Ectodermal cell (in vitro differentiated cells): Measurements from ENCODE around the gene ZBTB14.

Experiments used
- H3K27ac ChIP-seq: 2 replicates; pipeline ENCODE4 v1.7.0; 2013; ENCODE audit warnings: mild to moderate bottlenecking, low read depth, low read length; ENCODE audit not compliant: insufficient read depth, poor library complexity, severe bottlenecking
- H3K27me3 ChIP-seq: 2 replicates; pipeline ENCODE4 v1.7.0; 2013; ENCODE audit warnings: mild to moderate bottlenecking, low read length; ENCODE audit not compliant: insufficient read depth, control insufficient read depth, poor library complexity, severe bottlenecking
- H3K36me3 ChIP-seq: one replicate; pipeline ENCODE4 v1.7.0; 2013; ENCODE audit warnings: low read length; ENCODE audit not compliant: control insufficient read depth, insufficient read depth
- H3K4me1 ChIP-seq: one replicate; pipeline ENCODE4 v1.7.0; 2013; ENCODE audit warnings: low read length; ENCODE audit not compliant: control insufficient read depth, insufficient read depth
- H3K4me3 ChIP-seq: 2 replicates; pipeline ENCODE4 v1.7.0; 2013; ENCODE audit warnings: low read depth, low read length, control low read depth; ENCODE audit not compliant: insufficient read depth
- H3K9me3 ChIP-seq: 2 replicates; pipeline ENCODE4 v1.7.0; 2013; ENCODE audit warnings: mild to moderate bottlenecking, low read length, moderate library complexity; ENCODE audit not compliant: control insufficient read depth
- WGBS, 2 experiments: methylation state at CpG; one replicate each; pipeline ENCODE4 v1.1.7; 2013; ENCODE audit warnings: missing lambda C conversion rate in 2 of 2; 5-methylcytosine and 5-hydroxymethylcytosine counted together

ZBTB14 gene

GRCh38 chr18:5288517-5288935 is 7.0 kb downstream of the ZBTB14 start:
- Histone ChIP-seq H3K27ac (no peak overlapping the region), H3K36me3 (peaks cover 7% of the 10 kb centered on the region), H3K4me3 (no peak overlapping the region), H3K9me3 (no peaks in the 10 kb centered on the region), H3K27me3 (no peaks in the 10 kb centered on the region), H3K4me1 (no peaks in the 10 kb centered on the region)
- WGBS, 2 experiments = 49 to 69% methylated on average over 2 of the region's 2 CpGs

DNA sequence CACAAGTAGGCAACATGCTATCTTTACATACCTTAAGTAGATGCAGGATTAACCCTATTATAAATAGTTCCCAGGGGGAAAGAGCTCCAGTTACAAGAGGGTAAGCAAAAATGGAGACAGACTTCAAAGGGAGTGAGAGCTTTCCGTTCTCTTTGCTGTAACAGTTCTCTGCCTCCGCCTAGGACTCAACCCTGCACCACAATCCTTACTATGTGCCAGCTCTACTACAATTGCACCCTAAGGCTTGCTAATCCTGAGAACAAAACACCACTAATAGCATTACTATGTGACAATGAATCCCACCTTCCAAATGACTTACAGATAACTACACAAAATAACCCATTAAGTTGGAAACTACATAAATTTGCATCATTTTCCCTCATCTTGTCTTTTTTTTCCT is 7.7 kb downstream of the ZBTB14 start:
- H3K4me1 ChIP-seq = no peaks in the 10 kb centered on the region
- 18 to 25% methylated on average over 2 of the region's 2 CpGs for WGBS, 2 experiments
- H3K4me3 ChIP-seq = no peak overlapping the region
- no peaks in the 10 kb centered on the region for H3K9me3 ChIP-seq
- H3K27ac ChIP-seq = peak overlapping the region; percentile 1
- H3K36me3 ChIP-seq = peaks cover 7% of the 10 kb centered on the region
- no peaks in the 10 kb centered on the region for H3K27me3 ChIP-seq

- peaks cover 7% of the 10 kb centered on the region for H3K36me3 ChIP-seq
- H3K9me3 ChIP-seq = no peaks in the 10 kb centered on the region
- no peaks in the 10 kb centered on the region for H3K4me1 ChIP-seq
- no peak overlapping the region for H3K27ac ChIP-seq
- H3K4me3 ChIP-seq = no peak overlapping the region
- no peaks in the 10 kb centered on the region for H3K27me3 ChIP-seq
Observed at GRCh38 chr18:5286525-5286924, 9.0 kb downstream of the ZBTB14 start.

DNA sequence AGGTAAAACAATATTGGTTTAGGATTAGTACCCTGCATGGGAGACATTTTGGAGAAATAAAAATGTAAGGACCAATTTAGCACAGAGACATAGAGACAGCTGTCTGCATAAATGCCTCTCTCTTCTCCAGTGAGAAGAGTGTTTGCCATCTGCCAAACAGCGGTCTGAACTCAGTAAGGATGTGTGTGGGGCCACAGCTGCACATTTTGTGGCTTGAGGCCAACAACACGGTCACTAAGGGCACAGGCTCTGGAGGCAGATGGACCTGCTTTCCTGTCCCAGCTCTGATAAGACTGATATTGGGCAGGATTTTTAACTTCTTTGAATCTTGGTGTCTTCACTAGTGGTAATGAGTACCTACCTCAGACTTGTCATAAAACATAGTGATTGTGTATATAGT is 10.2 kb downstream of the ZBTB14 start:
- Histone ChIP-seq H3K27ac (no peak overlapping the region), H3K4me3 (no peak overlapping the region)
- 94 to 96% methylated on average over 2 of the region's 2 CpGs for WGBS, 2 experiments

DNA sequence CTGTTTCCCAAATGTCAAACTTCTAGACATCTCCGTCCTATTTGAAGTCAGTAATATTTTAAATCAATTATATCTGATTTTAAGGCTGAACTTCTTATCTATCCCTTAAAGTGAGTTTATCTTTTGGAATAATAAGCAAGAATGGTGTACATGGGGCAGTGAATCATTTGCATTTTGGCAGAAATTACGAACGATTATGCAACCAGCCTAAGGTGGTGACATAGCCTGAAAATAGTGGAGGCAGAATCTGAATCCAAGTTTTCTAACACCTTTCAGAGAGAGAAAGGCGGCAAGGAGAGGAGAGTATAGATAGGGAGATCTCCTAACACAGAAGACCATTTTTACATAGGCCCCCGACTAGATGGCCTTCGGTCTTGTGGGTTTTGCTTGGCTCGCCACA is 10.7 kb downstream of the ZBTB14 start:
- WGBS, 2 experiments = 82 to 86% methylated on average over 6 to 7 of the region's 7 CpGs
- no peak overlapping the region for H3K4me3 ChIP-seq
- no peaks in the 10 kb centered on the region for H3K27me3 ChIP-seq
- no peaks in the 10 kb centered on the region for H3K9me3 ChIP-seq
- H3K36me3 ChIP-seq = no peaks in the 10 kb centered on the region
- no peak overlapping the region for H3K27ac ChIP-seq
- no peaks in the 10 kb centered on the region for H3K4me1 ChIP-seq

More for the DNA sequence above, 10.2 kb downstream of the ZBTB14 start:
- Histone ChIP-seq H3K36me3 (no peaks in the 10 kb centered on the region), H3K4me1 (no peaks in the 10 kb centered on the region), H3K27me3 (no peaks in the 10 kb centered on the region), H3K9me3 (no peaks in the 10 kb centered on the region)

DNA sequence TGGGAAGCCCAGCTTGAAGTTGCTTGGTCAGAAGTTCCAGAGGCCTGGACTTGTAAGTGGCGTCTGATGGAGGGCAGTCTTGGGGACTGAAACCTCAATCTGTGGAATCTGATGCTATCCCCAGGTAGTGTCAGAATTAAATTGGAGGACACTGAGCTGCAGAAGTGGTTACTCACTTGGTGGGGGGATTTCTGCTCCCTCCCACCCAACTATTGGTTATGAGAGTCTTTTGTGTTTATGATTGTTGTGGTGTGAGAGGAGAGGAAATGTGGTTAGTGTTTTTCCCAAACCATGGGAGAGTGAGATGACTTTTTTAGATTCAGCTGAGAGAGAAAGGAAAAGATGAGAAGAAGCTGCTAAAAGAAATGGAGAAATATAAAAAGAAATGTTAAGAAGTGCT is 12.8 kb downstream of the ZBTB14 start:
- Histone ChIP-seq H3K27me3 (peaks cover 2% of the 10 kb centered on the region), H3K4me1 (no peaks in the 10 kb centered on the region), H3K9me3 (no peaks in the 10 kb centered on the region), H3K27ac (no peak overlapping the region), H3K36me3 (no peaks in the 10 kb centered on the region), H3K4me3 (no peak overlapping the region)
- 91 to 96% methylated on average over 1 of the region's 1 CpG for WGBS, 2 experiments

DNA sequence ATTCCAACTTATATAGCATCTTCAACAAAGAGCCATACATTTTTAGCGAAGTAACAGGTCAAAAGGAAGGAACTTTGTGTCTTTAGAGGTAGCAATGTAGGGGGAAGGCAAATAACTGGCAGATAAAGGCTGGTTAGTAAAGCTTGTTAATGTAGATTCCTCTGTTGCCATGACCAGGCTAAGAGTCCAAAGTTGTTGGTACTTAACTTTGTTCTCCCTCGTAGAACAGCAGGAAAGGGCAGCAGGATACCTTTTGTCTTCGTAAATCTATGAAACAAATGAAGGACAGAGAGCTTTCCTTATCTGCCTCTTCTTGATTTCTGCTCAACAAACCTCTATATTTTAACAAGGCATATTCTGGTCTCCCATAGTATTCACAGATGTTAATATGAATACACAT is 18.6 kb downstream of the ZBTB14 start:
- Histone ChIP-seq H3K36me3 (no peaks in the 10 kb centered on the region), H3K27me3 (peaks cover 3% of the 10 kb centered on the region), H3K4me3 (no peak overlapping the region), H3K4me1 (no peaks in the 10 kb centered on the region), H3K9me3 (no peaks in the 10 kb centered on the region), H3K27ac (no peak overlapping the region)
- whole genome bisulfite sequencing, 2 experiments = 16 to 20% methylated on average over 3 of the region's 3 CpGs

DNA sequence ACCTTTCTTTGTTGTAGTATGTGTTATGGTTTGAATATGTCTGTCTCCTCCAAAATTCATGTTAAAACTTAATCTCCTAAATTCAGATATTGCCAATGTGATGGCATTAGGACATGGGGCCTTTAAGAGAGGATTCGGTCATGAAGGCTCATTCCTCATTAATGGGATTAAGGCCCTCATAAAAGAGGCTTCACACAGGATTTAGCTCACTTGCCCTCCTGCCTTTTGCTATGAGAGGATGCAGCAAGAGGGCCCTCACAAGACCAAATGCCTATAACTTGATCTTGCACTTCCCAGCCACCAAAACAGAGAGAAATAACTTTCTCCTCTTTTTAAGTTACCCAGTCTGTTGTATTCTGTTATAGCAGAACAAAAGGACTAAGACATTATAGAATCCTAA is 19.7 kb downstream of the ZBTB14 start:
- no peaks in the 10 kb centered on the region for H3K36me3 ChIP-seq
- no peak overlapping the region for H3K4me3 ChIP-seq
- H3K4me1 ChIP-seq = no peaks in the 10 kb centered on the region
- peaks cover 3% of the 10 kb centered on the region for H3K27me3 ChIP-seq
- no peak overlapping the region for H3K27ac ChIP-seq
- no peaks in the 10 kb centered on the region for H3K9me3 ChIP-seq
- WGBS, 2 experiments = 18 to 26% methylated on average over 1 of the region's 1 CpG

DNA sequence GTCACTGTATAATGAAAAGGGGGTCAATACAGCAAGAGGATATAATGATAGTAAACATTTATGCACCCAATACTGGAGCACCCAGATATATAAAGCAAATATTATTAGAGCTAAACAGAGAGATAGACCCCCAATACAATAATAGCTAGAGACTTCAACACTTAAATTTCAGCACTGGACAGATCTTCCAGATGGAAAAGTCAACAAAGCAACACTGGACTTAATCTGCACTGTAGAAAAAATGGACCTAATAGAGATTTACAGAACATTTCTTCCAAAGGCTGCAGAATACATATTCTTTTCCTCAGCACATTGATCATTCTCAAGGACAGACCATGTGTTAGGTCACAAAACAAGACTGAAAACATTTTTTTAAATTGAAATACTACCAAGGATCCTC is 26.7 kb downstream of the ZBTB14 start:
- Histone ChIP-seq H3K4me3 (no peak overlapping the region), H3K36me3 (no peaks in the 10 kb centered on the region), H3K27me3 (no peaks in the 10 kb centered on the region), H3K9me3 (no peaks in the 10 kb centered on the region), H3K27ac (no peak overlapping the region), H3K4me1 (no peaks in the 10 kb centered on the region)

DNA sequence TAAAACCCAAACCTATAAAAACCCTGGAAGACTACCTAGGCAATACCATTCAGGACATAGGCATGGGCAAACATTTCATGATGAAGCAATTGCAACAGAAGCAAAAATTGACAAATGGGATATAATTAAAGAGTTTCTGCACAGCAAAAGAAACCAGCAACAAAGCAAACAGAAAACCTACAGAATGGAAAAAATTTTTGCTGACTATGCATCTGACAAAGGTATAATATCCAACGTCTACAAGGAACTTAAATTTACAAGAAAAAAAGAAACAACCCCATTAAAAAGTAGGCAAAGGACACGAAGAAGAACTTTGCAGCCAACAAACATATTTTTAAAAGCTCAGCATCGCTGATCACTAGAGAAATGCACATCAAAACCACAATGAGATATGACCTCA is 28.8 kb downstream of the ZBTB14 start:
- WGBS, 2 experiments = 80 to 92% methylated on average over 3 of the region's 3 CpGs
- Histone ChIP-seq H3K9me3 (no peaks in the 10 kb centered on the region), H3K27me3 (no peaks in the 10 kb centered on the region), H3K36me3 (no peaks in the 10 kb centered on the region), H3K27ac (no peak overlapping the region), H3K4me1 (no peaks in the 10 kb centered on the region), H3K4me3 (no peak overlapping the region)

- Histone ChIP-seq H3K27ac (no peak overlapping the region), H3K4me3 (no peak overlapping the region), H3K27me3 (no peaks in the 10 kb centered on the region), H3K36me3 (no peaks in the 10 kb centered on the region), H3K9me3 (no peaks in the 10 kb centered on the region), H3K4me1 (no peaks in the 10 kb centered on the region)
- WGBS, 2 experiments = 77 to 95% methylated on average over 1 to 2 of the region's 2 CpGs
Observed at GRCh38 chr18:5253910-5254309, 41.6 kb downstream of the ZBTB14 start.
